HCT116 (cell line): Measurements from ENCODE around the gene TUBA3D.
"Not testable (repeated sequence)": the region's sequence is repeated elsewhere in the genome, so short reads cannot be mapped to it uniquely, and the experiment has no call there.

Experiments used
- CTCF ChIP-seq, 3 experiments: fragments of 200-600 bp in 1 of 3; sonication (generic) in 1 of 3; IDR thresholded peaks in 2 of 3; conservative IDR thresholded peaks in 1 of 3; 2 replicates each; pipeline ENCODE4 v1.5.1; 2012 to 2017; ENCODE audit warnings: low read depth in 2 of 3, low read length in 2 of 3, antibody characterized with exemption in 1 of 3, borderline replicate concordance in 1 of 3, control low read depth in 1 of 3, mild to moderate bottlenecking in 1 of 3, mixed read lengths in 1 of 3, mixed run types in 1 of 3, moderate library complexity in 1 of 3; ENCODE audit not compliant: insufficient read depth in 1 of 3
- EZH2phosphoT487 ChIP-seq: fragments of 200-600 bp; IDR thresholded peaks from 2 replicates; pipeline ENCODE4 v1.6.1; 2018; ENCODE audit warnings: antibody characterized with exemption, borderline replicate concordance

- not testable (repeated sequence) for TF ChIP-seq CTCF (IDR thresholded peaks at IDR 0.05 in 2 of 3, conservative IDR thresholded peaks at IDR 0.05 in 1 of 3; ENCODE audit: borderline replicate concordance in 1 of 3, insufficient read depth in 1 of 3, low read depth in 2 of 3, low read length in 2 of 3); EZH2phosphoT487
These were observed 27.7 kb downstream of the TUBA3D start for GRCh38 chr2:131503587-131503986.
